MM.1S (cell line): ENCODE data around the gene ARRDC1.

Source experiments
- DNase-seq: peaks from one replicate; pipeline ENCODE4 v3.0.0-alpha.2; 2015
- H2AFZ ChIP-seq: fragments of 300-600 bp; sonication (generic); 2 replicates; pipeline ENCODE4 v1.6.0; 2016; ENCODE audit warnings: antibody characterized with exemption, low read length
- H3F3A ChIP-seq: fragments of 300-600 bp; sonication (generic); 2 replicates; pipeline ENCODE4 v1.6.1; 2016; ENCODE audit warnings: mild to moderate bottlenecking, antibody characterized with exemption, low read length, moderate library complexity, mixed read lengths; ENCODE audit not compliant: insufficient read depth
- H3K27ac ChIP-seq: fragments of 300-600 bp; sonication (generic); 2 replicates; pipeline ENCODE4 v1.5.1; 2016; ENCODE audit warnings: mild to moderate bottlenecking, low read length
- H3K27me3 ChIP-seq: fragments of 300-600 bp; sonication (generic); replicated peaks from 2 replicates; pipeline ENCODE4 v1.6.0; 2016; ENCODE audit warnings: low read length; ENCODE audit not compliant: insufficient read depth
- H3K36me3 ChIP-seq: fragments of 300-600 bp; sonication (generic); replicated peaks from 2 replicates; pipeline ENCODE4 v1.6.1; 2016; ENCODE audit warnings: mild to moderate bottlenecking, low read length, mixed read lengths; ENCODE audit not compliant: insufficient read depth
- H3K4me1 ChIP-seq: fragments of 300-600 bp; sonication (generic); 2 replicates; pipeline ENCODE4 v1.6.1; 2016; ENCODE audit warnings: low read length, mixed read lengths
- H3K4me2 ChIP-seq: fragments of 300-600 bp; sonication (generic); 2 replicates; pipeline ENCODE4 v1.6.0; 2016; ENCODE audit warnings: low read depth, low read length
- H3K4me3 ChIP-seq: fragments of 300-600 bp; sonication (generic); 2 replicates; pipeline ENCODE4 v1.5.1; 2016; ENCODE audit warnings: low read length, mixed read lengths
- H3K79me2 ChIP-seq: fragments of 300-600 bp; sonication (generic); 2 replicates; pipeline ENCODE4 v1.6.1; 2016; ENCODE audit warnings: mixed run types, low read length, mixed read lengths
- H3K9ac ChIP-seq: fragments of 300-600 bp; sonication (generic); 2 replicates; pipeline ENCODE4 v1.6.1; 2016; ENCODE audit warnings: low read length, mixed read lengths
- H3K9me2 ChIP-seq: fragments of 300-600 bp; sonication (generic); replicated peaks from 2 replicates; pipeline ENCODE4 v1.6.1; 2016; ENCODE audit warnings: mild to moderate bottlenecking, low read length, mixed read lengths; ENCODE audit not compliant: insufficient read depth
- H3K9me3 ChIP-seq: fragments of 300-600 bp; sonication (generic); replicated peaks from 2 replicates; pipeline ENCODE4 v1.6.1; 2016; ENCODE audit warnings: mild to moderate bottlenecking, low read length, mixed read lengths; ENCODE audit not compliant: insufficient read depth
- H4K20me1 ChIP-seq: fragments of 300-600 bp; sonication (generic); 2 replicates; pipeline ENCODE4 v1.6.1; 2016; ENCODE audit warnings: mild to moderate bottlenecking, low read length, moderate library complexity, mixed read lengths; ENCODE audit not compliant: insufficient read depth
- CTCF ChIP-seq: fragments of 300-600 bp; sonication (generic); IDR thresholded peaks from 2 replicates; pipeline ENCODE4 v1.5.1; 2016; ENCODE audit warnings: antibody characterized with exemption, low read length, mixed read lengths
- EZH2 ChIP-seq: fragments of 300-600 bp; sonication (generic); optimal IDR thresholded peaks from 2 replicates; pipeline ENCODE3; 2017; ENCODE audit warnings: low read depth, mild to moderate bottlenecking, antibody characterized with exemption, low read length, mixed read lengths
- EZH2phosphoT487 ChIP-seq: fragments of 300-600 bp; sonication (generic); IDR thresholded peaks from 2 replicates; pipeline ENCODE4 v1.6.1; 2018; ENCODE audit warnings: antibody characterized with exemption, low read length

ARRDC1 gene

DNA sequence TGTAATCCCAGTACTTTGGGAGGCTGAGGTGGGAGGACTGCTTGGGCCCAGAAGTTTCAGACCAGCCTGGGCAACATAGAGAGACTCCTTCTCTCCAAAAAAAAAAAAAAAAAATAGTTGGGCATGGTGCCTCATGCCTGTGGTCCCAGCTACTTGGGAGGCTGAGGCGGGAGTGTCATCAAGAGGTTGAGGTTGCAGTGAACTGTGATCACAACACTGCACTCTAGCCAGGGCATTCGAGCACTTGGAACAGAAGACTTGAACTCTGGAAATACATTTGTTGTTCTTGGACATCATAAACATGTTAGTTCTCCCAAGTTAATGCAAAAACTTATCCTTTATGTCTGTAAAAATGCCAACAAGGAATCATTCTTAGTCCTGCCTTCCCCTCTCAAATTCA, 42.9 kb downstream of the ARRDC1 start:
- Histone ChIP-seq H3K36me3 (no peaks in the 10 kb centered on the region), H4K20me1 (no peaks in the 10 kb centered on the region), H3F3A (no peaks in the 10 kb centered on the region), H3K9ac (no peak overlapping the region), H3K27me3 (no peaks in the 10 kb centered on the region), H2AFZ (no peak overlapping the region), H3K4me3 (no peak overlapping the region), H3K9me3 (no peaks in the 10 kb centered on the region), H3K27ac (no peak overlapping the region), H3K4me2 (no peak overlapping the region), H3K9me2 (no peaks in the 10 kb centered on the region), H3K4me1 (no peaks in the 10 kb centered on the region), H3K79me2 (peaks cover 79% of the 10 kb centered on the region)
- no peak for DNase-seq
- TF ChIP-seq CTCF (no peak), EZH2phosphoT487 (no peak), EZH2 (no peak)

DNA sequence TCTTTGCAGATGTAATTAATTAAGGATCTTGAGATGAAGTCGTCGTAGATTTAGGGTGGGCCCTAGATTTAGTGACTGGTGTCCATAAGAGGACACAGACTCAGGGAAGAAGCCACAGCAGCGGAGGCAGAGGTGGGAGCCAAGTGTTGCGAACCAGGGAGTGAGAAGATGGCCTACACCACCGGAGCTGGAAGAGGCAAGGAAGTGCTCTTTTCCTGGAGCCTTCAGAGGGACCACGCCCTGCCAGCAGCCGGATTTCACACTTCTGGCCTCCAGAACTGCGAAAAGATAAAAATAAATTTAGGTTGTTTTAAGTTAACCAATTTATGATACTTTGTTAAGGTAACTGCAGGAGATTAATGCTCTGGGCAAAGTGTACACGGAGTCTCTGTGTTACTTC, 44.1 kb downstream of the ARRDC1 start:
- no peak for DNase-seq
- H3K9me3 ChIP-seq = no peaks in the 10 kb centered on the region
- H2AFZ ChIP-seq = no peak overlapping the region
- H3K4me2 ChIP-seq = no peak overlapping the region
- no peaks in the 10 kb centered on the region for H3K9me2 ChIP-seq
- H3K36me3 ChIP-seq = no peaks in the 10 kb centered on the region
- H3K4me1 ChIP-seq = no peaks in the 10 kb centered on the region
- TF ChIP-seq CTCF (no peak), EZH2phosphoT487 (no peak), EZH2 (no peak)
- no peak overlapping the region for H3K27ac ChIP-seq
- no peaks in the 10 kb centered on the region for H4K20me1 ChIP-seq
- H3F3A ChIP-seq = no peaks in the 10 kb centered on the region
- H3K79me2 ChIP-seq = peaks cover 78% of the 10 kb centered on the region
- H3K27me3 ChIP-seq = no peaks in the 10 kb centered on the region
- no peak overlapping the region for H3K4me3 ChIP-seq
- H3K9ac ChIP-seq = no peak overlapping the region

GRCh38 chr9:137650259-137650658, 44.8 kb downstream of the ARRDC1 start:
- no peaks in the 10 kb centered on the region for H3K36me3 ChIP-seq
- no peak for DNase-seq
- no peak overlapping the region for H2AFZ ChIP-seq
- H4K20me1 ChIP-seq = no peaks in the 10 kb centered on the region
- H3K79me2 ChIP-seq = peaks cover 77% of the 10 kb centered on the region
- no peak overlapping the region for H3K4me3 ChIP-seq
- no peak overlapping the region for H3K27ac ChIP-seq
- H3K4me2 ChIP-seq = no peak overlapping the region
- no peaks in the 10 kb centered on the region for H3K9me3 ChIP-seq
- TF ChIP-seq EZH2phosphoT487 (no peak), EZH2 (no peak), CTCF (no peak)
- H3K27me3 ChIP-seq = no peaks in the 10 kb centered on the region
- no peaks in the 10 kb centered on the region for H3F3A ChIP-seq
- H3K9me2 ChIP-seq = no peaks in the 10 kb centered on the region
- H3K4me1 ChIP-seq = no peaks in the 10 kb centered on the region
- no peak overlapping the region for H3K9ac ChIP-seq
